PFSK-1 (cell line): ENCODE measurements around the gene DNAH10.

Experiments used
- FOXP2 ChIP-seq: optimal IDR thresholded peaks from 2 replicates; pipeline ENCODE3; 2011; ENCODE audit warnings: borderline replicate concordance, control low read depth, inconsistent platforms; ENCODE audit not compliant: insufficient read depth; ENCODE audit errors: extremely low read length, extremely low read depth
- POLR2AphosphoS5 ChIP-seq: IDR thresholded peaks from 2 replicates; pipeline ENCODE4 v1.6.1; 2012; ENCODE audit warnings: low read depth, mild to moderate bottlenecking, control low read depth, low read length, moderate library complexity
- REST ChIP-seq, 2 experiments: IDR thresholded peaks; 2 replicates each; pipeline versions ENCODE4 v1.6.1 to v1.8.0; 2011 to 2012; ENCODE audit warnings: low read depth in 2 of 2, low read length in 2 of 2, control low read depth in 1 of 2, inconsistent platforms in 1 of 2, mild to moderate bottlenecking in 1 of 2, moderate library complexity in 1 of 2; ENCODE audit not compliant: insufficient read depth in 1 of 2
- SIN3A ChIP-seq: IDR thresholded peaks from 2 replicates; pipeline ENCODE4 v1.6.1; 2012; ENCODE audit warnings: mild to moderate bottlenecking, low read length, moderate library complexity, borderline replicate concordance; ENCODE audit not compliant: insufficient read depth
- TAF1 ChIP-seq: IDR thresholded peaks from 2 replicates; pipeline ENCODE4 v1.6.1; 2012; ENCODE audit warnings: low read length, control low read depth, borderline replicate concordance; ENCODE audit not compliant: insufficient read depth

The DNAH10 gene

GRCh38 chr12:123771261-123771660, 9.2 kb downstream of the DNAH10 start:
- no peak for TF ChIP-seq REST (IDR thresholded peaks at IDR 0.05; ENCODE audit: insufficient read depth in 1 of 2, low read depth in 2 of 2, low read length in 2 of 2)
- TF ChIP-seq SIN3A: no peak
- TF ChIP-seq FOXP2: no peak
- no peak for TF ChIP-seq TAF1
- no peak for TF ChIP-seq POLR2AphosphoS5

- TF ChIP-seq POLR2AphosphoS5 (no peak), REST (IDR thresholded peaks at IDR 0.05; ENCODE audit: insufficient read depth in 1 of 2, low read depth in 2 of 2, low read length in 2 of 2) (no peak), TAF1 (no peak), FOXP2 (no peak), SIN3A (no peak)
Measured at GRCh38 chr12:123772074-123772473, 10.0 kb downstream of the DNAH10 start.

GRCh38 chr12:123773375-123773774, 11.3 kb downstream of the DNAH10 start:
- TF ChIP-seq POLR2AphosphoS5: no peak
- TF ChIP-seq TAF1: no peak
- TF ChIP-seq REST (IDR thresholded peaks at IDR 0.05; ENCODE audit: insufficient read depth in 1 of 2, low read depth in 2 of 2, low read length in 2 of 2): no peak
- no peak for TF ChIP-seq FOXP2
- no peak for TF ChIP-seq SIN3A

- no peak for TF ChIP-seq TAF1
- no peak for TF ChIP-seq POLR2AphosphoS5
- TF ChIP-seq FOXP2: no peak
- no peak for TF ChIP-seq SIN3A
- TF ChIP-seq REST (IDR thresholded peaks at IDR 0.05; ENCODE audit: insufficient read depth in 1 of 2, low read depth in 2 of 2, low read length in 2 of 2): no peak
Measured at GRCh38 chr12:123779551-123779950, 17.4 kb downstream of the DNAH10 start.
